PFSK-1 (cell line): ENCODE data around the gene SCN5A.

ENCODE experiments used
- FOXP2 ChIP-seq: optimal IDR thresholded peaks from 2 replicates; pipeline ENCODE3; 2011; ENCODE audit warnings: borderline replicate concordance, control low read depth, inconsistent platforms; ENCODE audit not compliant: insufficient read depth; ENCODE audit errors: extremely low read length, extremely low read depth
- POLR2AphosphoS5 ChIP-seq: IDR thresholded peaks from 2 replicates; pipeline ENCODE4 v1.6.1; 2012; ENCODE audit warnings: low read depth, mild to moderate bottlenecking, control low read depth, low read length, moderate library complexity
- REST ChIP-seq, 2 experiments: IDR thresholded peaks; 2 replicates each; pipeline versions ENCODE4 v1.6.1 to v1.8.0; 2011 to 2012; ENCODE audit warnings: low read depth in 2 of 2, low read length in 2 of 2, control low read depth in 1 of 2, inconsistent platforms in 1 of 2, mild to moderate bottlenecking in 1 of 2, moderate library complexity in 1 of 2; ENCODE audit not compliant: insufficient read depth in 1 of 2
- SIN3A ChIP-seq: IDR thresholded peaks from 2 replicates; pipeline ENCODE4 v1.6.1; 2012; ENCODE audit warnings: mild to moderate bottlenecking, low read length, moderate library complexity, borderline replicate concordance; ENCODE audit not compliant: insufficient read depth
- TAF1 ChIP-seq: IDR thresholded peaks from 2 replicates; pipeline ENCODE4 v1.6.1; 2012; ENCODE audit warnings: low read length, control low read depth, borderline replicate concordance; ENCODE audit not compliant: insufficient read depth

The SCN5A gene

GRCh38 chr3:38526792-38527191, 122.7 kb downstream of the SCN5A start:
- TF ChIP-seq POLR2AphosphoS5 (no peak), SIN3A (no peak), FOXP2 (no peak), TAF1 (no peak), REST (IDR thresholded peaks at IDR 0.05; ENCODE audit: insufficient read depth in 1 of 2, low read depth in 2 of 2, low read length in 2 of 2) (no peak)

- TF ChIP-seq SIN3A (no peak), REST (IDR thresholded peaks at IDR 0.05; ENCODE audit: insufficient read depth in 1 of 2, low read depth in 2 of 2, low read length in 2 of 2) (no peak), TAF1 (no peak), POLR2AphosphoS5 (no peak), FOXP2 (no peak)
Measured at GRCh38 chr3:38524141-38524739, 125.2 kb downstream of the SCN5A start.

GRCh38 chr3:38522002-38522401, 127.5 kb downstream of the SCN5A start:
- TF ChIP-seq FOXP2 (no peak), SIN3A (no peak), POLR2AphosphoS5 (no peak), REST (IDR thresholded peaks at IDR 0.05; ENCODE audit: insufficient read depth in 1 of 2, low read depth in 2 of 2, low read length in 2 of 2) (no peak), TAF1 (no peak)

GRCh38 chr3:38521391-38521987, 128.0 kb downstream of the SCN5A start:
- no peak for TF ChIP-seq SIN3A
- no peak for TF ChIP-seq POLR2AphosphoS5
- TF ChIP-seq FOXP2 = no peak
- TF ChIP-seq TAF1 = no peak
- TF ChIP-seq REST (IDR thresholded peaks at IDR 0.05; ENCODE audit: insufficient read depth in 1 of 2, low read depth in 2 of 2, low read length in 2 of 2) = no peak
